GM12801 (cell line): ENCODE data around the gene LMNA.

ENCODE experiments used
- CTCF ChIP-seq: IDR thresholded peaks from one replicate; pipeline ENCODE4 v1.5.1; 2011; ENCODE audit warnings: control low read depth; ENCODE audit not compliant: insufficient read length; ENCODE audit errors: extremely low read depth

Gene LMNA

DNA sequence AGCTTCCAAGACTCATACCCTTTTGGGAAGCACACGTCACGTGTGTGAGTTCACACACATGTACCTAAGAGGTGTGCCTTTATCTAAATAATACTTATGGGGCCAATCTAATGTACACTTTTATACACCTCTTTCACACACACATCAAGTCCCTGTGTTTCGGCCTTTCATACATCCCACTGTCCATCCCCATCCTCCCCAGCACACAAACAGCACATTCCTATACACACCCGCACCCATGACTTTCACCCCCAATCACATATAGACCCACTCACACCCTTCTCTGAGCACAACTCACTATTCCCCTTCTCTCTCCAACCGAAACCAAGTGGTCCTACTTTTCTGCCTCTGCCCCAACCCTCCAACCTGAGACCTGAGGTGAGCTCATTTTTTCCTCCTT lies 35.8 kb upstream of the LMNA start:
- no peak for TF ChIP-seq CTCF

DNA sequence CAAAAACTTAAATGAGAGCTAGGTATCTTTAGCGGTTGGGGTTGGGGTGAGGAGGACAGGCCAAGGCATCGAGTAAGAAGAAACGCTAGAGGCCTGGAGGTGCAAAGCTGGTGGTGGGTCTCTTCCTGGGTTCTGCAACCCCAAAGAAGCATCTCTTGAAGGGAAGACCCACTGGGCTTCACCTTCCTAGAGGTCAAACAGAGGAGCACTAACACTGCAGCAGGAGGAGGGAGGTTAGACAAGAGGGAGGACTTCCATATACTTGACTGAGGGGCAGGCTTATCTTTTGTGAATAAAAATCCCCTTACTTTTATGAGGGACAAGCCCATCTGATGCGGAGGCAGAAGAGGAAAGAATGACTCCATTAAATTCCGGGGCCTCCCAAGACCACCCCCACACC lies 34.7 kb upstream of the LMNA start:
- no peak for TF ChIP-seq CTCF

- no peak for TF ChIP-seq CTCF
These were observed 34.2 kb upstream of the LMNA start for GRCh38 chr1:156080241-156080862.

DNA sequence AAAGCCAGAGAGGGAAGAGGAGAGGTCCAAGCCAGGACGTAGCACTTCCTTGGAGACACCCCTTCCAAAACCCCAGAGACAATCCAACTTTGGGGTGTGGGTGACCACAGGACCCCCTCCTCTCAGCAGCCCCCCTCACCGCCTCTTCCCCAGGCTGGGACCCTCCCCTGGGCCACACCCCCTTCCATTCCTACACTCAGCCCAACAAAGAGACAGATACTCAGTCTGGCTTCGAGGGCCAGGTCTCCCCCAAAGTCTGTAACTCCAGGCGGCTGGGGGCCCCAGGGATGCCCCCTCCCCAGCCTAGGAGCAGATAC lies 33.7 kb upstream of the LMNA start:
- no peak for TF ChIP-seq CTCF

GRCh38 chr1:156081180-156081916 lies 33.2 kb upstream of the LMNA start:
- no peak for TF ChIP-seq CTCF

GRCh38 chr1:156081917-156082308 lies 32.6 kb upstream of the LMNA start:
- no peak for TF ChIP-seq CTCF

DNA sequence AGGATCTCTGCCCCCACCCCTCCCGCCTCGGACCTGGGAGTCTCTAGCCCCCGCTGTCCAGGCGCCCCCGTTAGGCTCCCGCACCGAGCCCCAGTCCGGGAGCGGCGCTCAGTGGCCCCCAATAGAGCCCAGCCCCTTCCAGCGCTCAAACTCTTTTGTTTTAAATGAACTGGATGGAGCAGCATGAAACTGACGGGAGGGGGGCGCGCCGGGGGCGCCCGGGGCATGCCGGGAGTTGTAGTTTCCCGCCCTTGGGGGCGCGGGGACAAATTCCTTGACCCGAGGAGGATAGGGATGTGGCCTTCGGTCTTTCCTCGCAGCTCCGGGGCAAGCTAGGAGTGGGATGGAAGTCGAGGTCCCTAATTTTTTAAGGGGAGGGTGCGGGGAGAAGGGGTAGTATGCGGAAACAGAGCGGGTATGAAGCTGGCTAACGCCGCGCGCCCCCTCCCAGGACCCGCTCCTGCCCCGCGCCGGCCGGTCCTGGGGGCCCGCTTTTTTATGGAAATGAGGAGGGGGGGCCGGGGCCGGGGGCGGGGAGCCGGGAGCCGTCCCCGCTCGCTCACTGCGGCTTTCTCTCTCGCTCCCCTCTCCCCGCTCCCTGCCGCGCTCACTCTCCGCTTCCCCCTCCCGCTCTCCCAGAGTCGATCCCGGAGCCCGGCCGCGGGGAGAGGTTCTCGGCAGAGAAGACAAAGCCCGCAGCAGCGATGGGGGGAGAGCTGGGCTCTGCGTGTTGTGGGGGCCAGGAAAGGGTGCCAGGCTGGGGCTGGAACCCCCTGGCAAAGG lies 32.0 kb upstream of the LMNA start, which contains the start of gene MEX3A:
Gene MEX3A (minus strand): TSS at position 157 of the 783 bp plus-strand sequence. CDS start 467 bp downstream, outside the sequence.
- no peak for TF ChIP-seq CTCF
